ENCODE measurements around the gene HSD11B1. TPM values are rescaled to one million over a fixed set of nuclear protein-coding genes. Genes with fewer than 3 reads are reported as not detected.

Gene HSD11B1
- polyA plus RNA-seq, 3 donors = not detected

GRCh38 chr1:209717818-209718217 is 13.2 kb downstream of the HSD11B1 start:
- no peak overlapping the region for H3K9ac ChIP-seq (ENCODE audit: insufficient read depth, low read length, poor library complexity, severe bottlenecking)
- H3K4me2 ChIP-seq (replicated peaks; ENCODE audit: extremely low read depth, low read length, poor library complexity, severe bottlenecking) = no peak overlapping the region
- no peak overlapping the region for H3K4me3 ChIP-seq (replicated peaks in 1 of 3; ENCODE audit: low read depth in 2 of 3, low read length in 3 of 3)
- Mint-ChIP-seq H3K36me3 (no peaks in the 10 kb centered on the region), H3K4me3 (no peak overlapping the region), H3K27ac (no peak overlapping the region), H3K4me1 (peaks cover 7% of the 10 kb centered on the region), H3K9me3 (no peaks in the 10 kb centered on the region), H3K27me3 (ENCODE audit: low read depth in 3 of 3) (no peaks in the 10 kb centered on the region)
- no peaks in the 10 kb centered on the region for H3K4me1 ChIP-seq (ENCODE audit: control insufficient read depth in 1 of 2, insufficient read depth in 2 of 2, low read length in 2 of 2)
- no peaks in the 10 kb centered on the region for H3K36me3 ChIP-seq (replicated peaks in 1 of 2; ENCODE audit: control insufficient read depth in 1 of 2, insufficient read depth in 2 of 2, low read length in 2 of 2)
- no peak for TF ChIP-seq CTCF (IDR thresholded peaks at IDR 0.05)
- DNase-seq = no peak
- no peaks in the 10 kb centered on the region for H3K9me3 ChIP-seq (replicated peaks in 1 of 2; ENCODE audit: control insufficient read depth in 1 of 2, insufficient read depth in 1 of 2, low read length in 2 of 2)
- H3K79me2 ChIP-seq (ENCODE audit: insufficient read depth, low read length) = no peaks in the 10 kb centered on the region
- no peak overlapping the region for H2AFZ ChIP-seq (ENCODE audit: insufficient read depth, low read depth, low read length, poor library complexity, severe bottlenecking)
- no peaks in the 10 kb centered on the region for H4K20me1 ChIP-seq (ENCODE audit: insufficient read depth, low read length)
- intact Hi-C loops (cut with micrococcal nuclease) = no loop called here
- H3K27me3 ChIP-seq (ENCODE audit: control insufficient read depth in 2 of 2, insufficient read depth in 2 of 2, low read length in 2 of 2) = no peaks in the 10 kb centered on the region
- no peak overlapping the region for H3K27ac ChIP-seq (ENCODE audit: low read depth in 1 of 2, low read length in 2 of 2)
- WGBS (ENCODE audit: insufficient coverage) = 100% methylated on average over 1 of the region's 2 CpGs

- peaks cover 0 to 2% of the 10 kb centered on the region in 2 donors for H3K36me3 Mint-ChIP-seq
Observed at GRCh38 chr1:209720326-209720725, 15.7 kb downstream of the HSD11B1 start.

More at GRCh38 chr1:209720326-209720725, 15.7 kb downstream of the HSD11B1 start:
- DNase-seq = no peak
- Histone ChIP-seq H3K4me1 (ENCODE audit: control insufficient read depth in 1 of 2, insufficient read depth in 2 of 2, low read length in 2 of 2) (no peaks in the 10 kb centered on the region), H3K4me2 (replicated peaks; ENCODE audit: extremely low read depth, low read length, poor library complexity, severe bottlenecking) (no peak overlapping the region), H3K9me3 (replicated peaks in 1 of 2; ENCODE audit: control insufficient read depth in 1 of 2, insufficient read depth in 1 of 2, low read length in 2 of 2) (no peaks in the 10 kb centered on the region), H3K79me2 (ENCODE audit: insufficient read depth, low read length) (no peaks in the 10 kb centered on the region), H4K20me1 (ENCODE audit: insufficient read depth, low read length) (no peaks in the 10 kb centered on the region), H3K36me3 (replicated peaks in 1 of 2; ENCODE audit: control insufficient read depth in 1 of 2, insufficient read depth in 2 of 2, low read length in 2 of 2) (no peaks in the 10 kb centered on the region), H2AFZ (ENCODE audit: insufficient read depth, low read depth, low read length, poor library complexity, severe bottlenecking) (no peak overlapping the region), H3K27me3 (ENCODE audit: control insufficient read depth in 2 of 2, insufficient read depth in 2 of 2, low read length in 2 of 2) (no peaks in the 10 kb centered on the region), H3K9ac (ENCODE audit: insufficient read depth, low read length, poor library complexity, severe bottlenecking) (no peak overlapping the region), H3K27ac (ENCODE audit: low read depth in 1 of 2, low read length in 2 of 2) (no peak overlapping the region), H3K4me3 (replicated peaks in 1 of 3; ENCODE audit: low read depth in 2 of 3, low read length in 3 of 3) (no peak overlapping the region)
- Mint-ChIP-seq H3K4me1 (peaks cover 7% of the 10 kb centered on the region), H3K27ac (no peak overlapping the region), H3K9me3 (no peaks in the 10 kb centered on the region), H3K4me3 (no peak overlapping the region), H3K27me3 (ENCODE audit: low read depth in 3 of 3) (peaks cover 0 to 2% (median 0%) of the 10 kb centered on the region in 3 donors)
- intact Hi-C loops (cut with micrococcal nuclease) = no loop called here
- no peak for TF ChIP-seq CTCF (IDR thresholded peaks at IDR 0.05)
- WGBS (ENCODE audit: insufficient coverage) = 93% methylated on average over 4 of the region's 4 CpGs

Measured in CD14-positive monocyte (primary cell).